ENCODE results near the gene TPST2.

The TPST2 gene

DNA sequence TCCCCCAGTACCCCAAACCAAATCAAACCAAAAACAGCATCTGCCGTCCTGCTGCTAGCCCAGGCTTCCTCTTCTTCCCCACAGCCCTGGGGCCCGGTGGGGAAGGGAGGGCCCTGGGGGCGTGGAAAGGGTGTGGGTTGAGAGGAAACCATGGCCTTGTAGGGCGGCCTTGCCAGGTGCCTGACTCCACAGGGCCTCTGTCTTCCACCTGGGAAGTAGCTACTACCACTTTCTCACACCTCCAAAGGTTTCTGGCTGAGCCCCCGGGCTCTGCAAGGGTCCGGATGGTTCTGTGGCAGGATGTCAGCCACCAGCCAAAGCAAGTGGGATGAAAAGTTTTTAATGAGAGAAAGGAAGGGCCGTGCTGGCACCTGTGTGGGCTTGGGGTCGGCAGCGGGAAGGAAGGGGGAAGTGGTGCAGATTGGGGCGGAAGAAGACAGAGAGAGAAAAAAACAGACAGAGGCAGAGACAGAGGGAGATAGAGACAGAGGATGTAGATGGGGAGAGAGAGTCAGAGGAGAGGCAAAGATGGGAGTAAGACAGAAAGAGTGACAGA, 10.5 kb downstream of the TPST2 start:
- DNase-seq: no peak

GRCh38 chr22:26577081-26577480, 12.9 kb downstream of the TPST2 start:
- no peak for DNase-seq

DNA sequence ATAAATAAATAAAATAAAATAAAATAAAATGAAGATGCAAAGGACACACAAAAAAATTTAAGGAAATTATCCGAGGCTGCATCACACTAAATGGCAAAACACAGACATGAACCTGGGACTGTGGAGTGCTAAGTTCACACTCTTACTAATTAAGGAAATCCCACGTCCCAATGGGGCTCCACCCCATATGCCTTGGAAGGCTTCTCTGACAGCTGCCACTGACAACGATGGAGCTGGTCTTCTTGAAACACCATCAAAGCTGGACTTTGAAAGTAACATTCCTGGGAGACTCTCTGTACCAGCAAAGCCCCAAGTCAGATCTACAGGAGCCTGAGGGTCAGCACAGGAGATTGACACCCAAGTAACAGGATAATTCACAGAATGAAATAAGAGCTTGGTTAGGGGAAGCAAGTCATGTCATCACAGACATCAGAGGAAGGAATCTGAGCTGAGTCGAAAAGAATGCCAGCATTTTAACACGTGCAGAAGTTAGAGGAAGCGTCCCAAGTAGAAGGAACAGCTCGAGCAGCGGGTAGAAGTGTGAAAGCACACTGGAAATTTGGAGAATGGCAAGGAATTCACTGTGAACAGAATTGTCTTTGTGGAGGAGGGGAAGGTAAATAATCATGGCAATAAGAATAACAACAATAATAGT, 13.8 kb downstream of the TPST2 start:
- DNase-seq: no peak

- DNase-seq: no peak
These were observed 15.8 kb downstream of the TPST2 start for GRCh38 chr22:26574001-26574723.

DNA sequence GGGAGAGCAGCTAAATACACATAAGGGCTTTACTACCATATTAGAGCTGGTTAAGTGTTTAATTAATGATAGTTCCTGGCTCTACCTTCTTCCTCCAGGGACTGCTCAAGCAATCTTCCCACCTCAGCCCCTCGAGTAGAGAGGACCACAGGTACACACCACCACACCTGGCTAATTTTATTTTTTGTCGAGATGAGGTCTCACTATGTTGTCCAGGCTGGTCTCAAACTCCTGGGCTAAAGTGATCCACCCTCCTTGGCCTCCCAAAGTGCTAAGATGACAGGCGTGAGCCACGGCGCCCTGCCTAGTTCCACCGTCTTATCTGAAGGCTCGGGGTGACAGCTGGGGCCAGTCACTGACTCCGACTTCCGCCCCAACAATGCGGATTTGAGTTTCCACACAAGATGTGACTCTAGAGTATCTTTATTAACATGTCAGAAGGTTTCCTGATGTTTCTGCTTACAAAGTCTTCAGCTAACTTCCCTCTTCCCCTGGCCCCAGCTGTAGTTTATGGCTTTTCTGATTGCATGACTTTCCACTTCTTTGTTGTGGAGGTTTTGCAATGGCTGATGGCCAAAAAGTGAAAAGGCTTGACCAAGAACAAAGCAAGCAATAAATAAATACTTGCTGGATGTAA, 16.8 kb downstream of the TPST2 start:
- DNase-seq: no peak

DNA sequence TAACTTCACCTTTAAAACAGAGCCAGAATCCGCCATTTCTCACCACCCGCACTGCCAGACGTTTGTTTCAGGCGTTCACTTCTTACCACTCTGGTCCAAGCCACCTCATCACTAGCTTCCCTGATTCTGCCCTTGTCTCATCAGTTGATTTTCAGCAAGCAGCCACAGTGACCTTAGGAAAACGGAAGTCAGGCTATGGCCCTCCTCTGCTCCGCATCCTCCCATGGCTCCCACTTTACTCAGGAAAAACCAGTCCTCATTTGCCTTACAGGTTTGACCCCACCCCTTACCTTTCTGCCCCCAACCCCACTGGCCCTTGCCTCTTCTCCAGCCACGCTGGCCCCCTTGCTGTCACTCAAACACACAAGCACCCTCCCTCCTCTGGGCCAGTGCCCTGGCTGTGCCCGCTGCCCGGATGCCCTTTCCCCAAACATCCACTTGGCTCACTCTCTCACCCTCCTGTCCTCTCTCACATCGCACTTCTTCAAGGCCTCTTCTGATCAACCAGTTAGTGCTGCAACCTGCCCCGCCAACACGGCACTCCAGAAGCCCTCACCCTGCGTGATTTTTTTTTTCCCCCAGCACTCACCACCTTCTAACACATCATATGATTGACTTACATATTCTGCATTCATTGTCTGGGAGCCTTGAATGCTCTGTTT, 18.9 kb downstream of the TPST2 start:
- DNase-seq: no peak

DNA sequence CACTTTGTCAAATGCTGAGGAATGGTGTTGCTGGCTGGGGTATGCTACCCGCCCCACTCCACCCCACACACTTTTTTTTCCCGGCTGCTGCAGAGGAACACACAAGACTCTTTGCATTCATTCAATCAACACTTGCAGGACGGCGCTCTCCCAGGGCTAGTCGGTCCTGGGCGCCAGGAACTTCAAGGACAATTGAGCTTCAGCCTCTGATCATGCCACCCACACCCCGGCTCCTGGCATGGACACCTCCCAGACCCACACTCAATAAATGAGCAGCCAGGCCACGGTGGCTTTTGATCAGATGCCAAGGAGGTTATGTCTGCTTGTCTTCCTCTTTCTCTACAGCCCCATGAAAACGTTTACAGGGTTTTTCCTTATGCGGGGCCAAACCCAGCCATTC, 19.8 kb downstream of the TPST2 start:
- peak; percentile 5 for DNase-seq

- peak; percentile 73 for DNase-seq
These were observed 21.7 kb downstream of the TPST2 start for GRCh38 chr22:26568207-26568706.

GRCh38 chr22:26567610-26568009, 22.3 kb downstream of the TPST2 start:
- DNase-seq: no peak

DNA sequence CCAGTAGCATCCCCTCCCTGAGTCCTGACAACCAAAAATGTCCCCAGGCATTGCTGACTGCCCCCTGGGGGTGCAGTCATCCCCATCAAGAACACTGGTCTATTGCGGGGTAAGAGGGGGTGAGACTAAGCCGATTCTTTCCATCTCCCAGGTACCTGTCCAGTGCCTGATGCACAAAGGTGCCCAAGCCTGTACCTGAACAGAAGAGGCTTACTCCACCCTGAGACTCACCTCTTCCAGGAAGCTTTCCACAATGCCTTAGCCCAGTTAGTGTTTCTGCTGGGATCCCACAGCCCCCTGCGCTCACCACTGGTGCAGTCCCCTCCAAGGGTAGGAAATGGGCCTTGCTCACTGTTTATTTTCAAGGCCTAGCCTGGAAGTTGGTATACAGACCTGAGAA, 22.9 kb downstream of the TPST2 start:
- no peak for DNase-seq

DNA sequence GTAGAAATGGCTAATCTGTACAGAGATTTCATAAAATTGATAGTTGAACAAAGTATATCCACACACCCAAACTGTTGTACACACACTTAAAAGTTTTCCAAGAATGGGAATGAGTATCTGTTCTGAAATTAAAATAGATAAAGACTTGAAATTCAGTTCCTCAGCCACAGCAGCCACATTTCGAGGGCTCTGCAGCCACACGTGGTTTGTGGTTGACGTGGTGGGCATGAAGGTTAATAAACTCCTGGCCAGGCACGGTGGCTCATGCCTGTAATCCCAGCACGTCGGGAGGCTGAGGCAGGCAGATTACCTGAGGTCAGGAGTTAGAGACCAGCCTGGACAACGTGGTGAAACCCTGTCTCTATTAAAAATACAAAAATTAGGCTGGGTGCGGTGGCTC, 24.0 kb downstream of the TPST2 start:
- DNase-seq: no peak

DNA sequence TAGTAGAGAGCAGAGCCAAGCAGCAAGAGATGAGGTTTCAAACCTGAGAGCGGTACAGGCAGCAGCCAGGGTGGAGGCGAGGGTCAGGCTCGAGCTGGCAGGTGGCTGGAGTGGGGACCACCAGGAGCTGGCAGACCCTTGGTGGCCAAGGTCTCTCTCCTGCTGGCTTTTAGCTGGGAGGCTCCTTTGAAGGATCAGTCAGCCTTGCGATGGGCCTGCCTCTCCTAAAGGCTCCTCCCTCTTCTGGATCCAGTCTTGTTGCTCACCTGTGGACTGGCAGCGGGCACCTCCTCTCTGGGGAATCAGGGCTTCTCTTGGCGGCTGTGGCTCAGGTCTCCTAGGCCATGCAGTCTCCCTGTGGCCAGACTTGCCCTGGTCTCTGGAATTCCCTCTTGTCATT, 24.8 kb downstream of the TPST2 start:
- DNase-seq: peak; percentile 2

DNA sequence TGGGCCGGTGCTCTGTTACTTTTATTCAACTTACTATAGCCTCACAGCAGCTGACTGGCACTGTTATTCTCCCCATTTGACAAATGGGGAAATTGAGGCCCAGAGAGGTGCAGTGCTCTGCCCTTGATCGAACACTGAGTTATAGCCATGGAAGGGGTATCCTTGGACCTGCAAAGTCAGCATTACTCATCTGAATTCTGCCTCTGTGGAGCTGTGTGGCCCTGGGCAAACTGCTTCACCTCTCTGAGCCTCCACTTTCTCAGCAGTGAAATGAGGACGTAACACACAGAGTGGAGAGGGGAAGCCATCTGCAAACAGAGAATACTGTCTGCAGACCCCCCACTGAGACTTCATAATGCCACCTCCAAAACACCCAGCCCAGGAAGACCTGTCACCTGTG, 25.3 kb downstream of the TPST2 start:
- no peak for DNase-seq

GRCh38 chr22:26564181-26564580, 25.8 kb downstream of the TPST2 start:
- no peak for DNase-seq

- DNase-seq: no peak
These were observed 26.9 kb downstream of the TPST2 start for GRCh38 chr22:26563022-26563421.

DNA sequence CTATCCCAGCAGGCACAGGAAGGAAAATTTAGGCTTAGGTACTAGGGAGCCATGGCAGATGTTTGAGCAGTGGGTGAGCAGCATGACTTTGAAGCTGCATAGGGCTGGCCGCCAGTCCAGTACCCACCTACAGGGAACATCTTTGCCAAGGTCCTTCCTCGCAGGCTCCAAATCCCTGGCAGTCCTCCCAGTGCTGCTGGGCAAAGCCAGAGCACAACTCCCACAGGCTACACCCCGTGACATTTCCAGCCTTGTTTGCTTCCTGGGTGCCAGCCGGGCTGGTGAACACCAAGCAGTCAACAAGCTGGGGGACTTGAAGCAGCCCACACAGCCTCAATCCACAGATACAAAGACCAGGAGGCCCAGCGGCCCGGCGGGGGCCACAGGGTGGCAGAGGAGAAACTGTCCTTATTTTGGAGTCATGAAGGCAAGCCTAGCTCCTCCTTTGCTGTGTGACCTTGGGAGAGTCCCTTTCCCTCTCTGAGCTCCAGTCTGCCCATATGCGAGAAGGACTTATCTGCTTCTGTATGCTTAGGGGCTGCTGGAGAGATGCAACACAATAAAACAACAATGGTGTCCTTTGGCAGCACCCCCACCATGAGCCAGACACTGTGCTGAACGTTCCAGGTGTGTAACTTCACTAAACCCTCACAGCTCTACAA, 28.0 kb downstream of the TPST2 start:
- DNase-seq: no peak

GRCh38 chr22:26559961-26560575, 29.9 kb downstream of the TPST2 start:
- no peak for DNase-seq

- DNase-seq: no peak
These were observed 31.6 kb downstream of the TPST2 start for GRCh38 chr22:26558248-26558895.

DNA sequence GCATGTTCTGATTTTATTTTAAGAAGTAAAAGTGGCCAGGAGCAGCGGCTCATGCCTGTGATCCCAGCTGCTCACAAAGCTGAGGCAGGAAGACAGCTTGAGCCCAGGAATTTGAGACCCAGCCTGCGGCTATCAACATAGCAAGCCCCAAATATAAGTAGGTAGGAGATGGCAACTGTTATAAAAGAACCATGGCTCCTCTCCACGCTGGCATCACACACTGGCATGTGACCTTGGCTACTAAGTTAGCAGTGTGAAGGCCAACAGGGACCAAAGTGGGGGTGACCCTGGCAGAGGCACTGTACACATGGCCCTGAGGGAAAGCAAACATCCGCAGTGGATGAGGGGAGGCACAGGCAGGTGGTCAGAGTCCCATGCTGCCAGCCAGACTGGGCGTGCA, 33.0 kb downstream of the TPST2 start:
- no peak for DNase-seq

DNA sequence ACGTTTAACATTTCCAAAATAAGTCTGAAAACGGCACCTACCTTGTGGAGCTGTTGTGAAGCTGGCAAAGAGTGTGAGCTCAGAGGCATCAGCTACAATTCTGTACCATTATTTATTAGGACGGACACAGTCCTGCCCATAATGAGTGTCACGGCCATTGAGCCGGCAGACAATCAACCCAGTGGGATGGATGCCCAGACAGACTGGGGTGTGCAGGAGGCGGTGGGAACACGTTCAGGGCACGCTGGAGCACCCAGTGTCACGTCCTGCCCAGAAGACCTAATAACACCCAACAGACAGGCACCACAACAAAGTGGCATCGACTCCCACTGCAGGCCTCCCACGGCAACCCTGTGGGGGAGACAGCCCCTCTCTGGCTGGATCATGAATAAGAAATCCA, 34.5 kb downstream of the TPST2 start:
- no peak for DNase-seq

GRCh38 chr22:26554956-26555355, 35.0 kb downstream of the TPST2 start:
- no peak for DNase-seq
